Measurements from ENCODE around the gene RSU1. TPM values are rescaled to one million over a fixed set of nuclear protein-coding genes. Genes with fewer than 3 reads are reported as not detected.
A peak's percentile ranks its signal among the peaks of the same experiment; 100 is the strongest.

Gene RSU1
- polyA plus RNA-seq (2011; rRNA removed) (277 and 339 TPM in 2 replicates), polyA minus RNA-seq (2011; rRNA and poly(A)+ RNA removed) (90.5 and 128 TPM in 2 replicates)

- no peak for TF ChIP-seq CTCF (IDR thresholded peaks at IDR 0.05; ENCODE audit: insufficient read depth, low read depth, low read length)
- peak; percentile 99 for DNase-seq (ENCODE audit: low read depth)
- ChIA-PET CTCF (interaction anchor here (0.6 to 1.2 kb wide), 4 partner anchors 10 to 919 kb away, joined by 3 to 6 read pairs (median 5); no protein-coding TSS in a partner anchor), POLR2A (interaction anchor here (0.5 to 1.0 kb wide), 4 partner anchors 16 to 779 kb away, joined by 3 to 5 read pairs (median 4); no protein-coding TSS in a partner anchor)
- Histone ChIP-seq H3K27me3 (ENCODE audit: control insufficient read depth, insufficient read depth, low read length) (no peaks in the 10 kb centered on the region), H3K4me3 (ENCODE audit: low read depth, low read length) (peak within 1 kb of the TSS; percentile 67), H3K36me3 (ENCODE audit: control insufficient read depth, insufficient read depth, low read length) (no peaks in the 10 kb centered on the region)
These were observed at the start of gene RSU1 for GRCh38 chr10:16817125-16818019. Gene RSU1 (minus strand): TSS chr10:16817424. CDS start chr10:16817081, 343 bp downstream.

- H3K4me3 ChIP-seq (ENCODE audit: low read depth, low read length): no peak overlapping the region
- H3K27me3 ChIP-seq (ENCODE audit: control insufficient read depth, insufficient read depth, low read length): no peaks in the 10 kb centered on the region
- H3K36me3 ChIP-seq (ENCODE audit: control insufficient read depth, insufficient read depth, low read length): no peaks in the 10 kb centered on the region
- no peak for DNase-seq (ENCODE audit: low read depth)
- POLR2A ChIA-PET: no interaction called here
- no peak for TF ChIP-seq CTCF (IDR thresholded peaks at IDR 0.05; ENCODE audit: insufficient read depth, low read depth, low read length)
- CTCF ChIA-PET: interaction anchor here (0.7 to 1.4 kb wide), 4 partner anchors 11 to 138 kb away, joined by 3 read pairs; no protein-coding TSS in a partner anchor
These were observed 49.5 kb upstream of the RSU1 start for GRCh38 chr10:16866541-16867275.

- ChIA-PET CTCF (no interaction called here), POLR2A (no interaction called here)
- no peaks in the 10 kb centered on the region for H3K27me3 ChIP-seq (ENCODE audit: control insufficient read depth, insufficient read depth, low read length)
- H3K36me3 ChIP-seq (ENCODE audit: control insufficient read depth, insufficient read depth, low read length): no peaks in the 10 kb centered on the region
- no peak for DNase-seq (ENCODE audit: low read depth)
- no peak overlapping the region for H3K4me3 ChIP-seq (ENCODE audit: low read depth, low read length)
- no peak for TF ChIP-seq CTCF (IDR thresholded peaks at IDR 0.05; ENCODE audit: insufficient read depth, low read depth, low read length)
These were observed 48.5 kb upstream of the RSU1 start for GRCh38 chr10:16865766-16866165.

GRCh38 chr10:16863766-16864165 lies 46.5 kb upstream of the RSU1 start:
- DNase-seq (ENCODE audit: low read depth): no peak
- H3K4me3 ChIP-seq (ENCODE audit: low read depth, low read length): no peak overlapping the region
- H3K27me3 ChIP-seq (ENCODE audit: control insufficient read depth, insufficient read depth, low read length): no peaks in the 10 kb centered on the region
- no peaks in the 10 kb centered on the region for H3K36me3 ChIP-seq (ENCODE audit: control insufficient read depth, insufficient read depth, low read length)
- POLR2A ChIA-PET: interaction anchor here (0.6 kb wide), 2 partner anchors 28 to 372 kb away, joined by 4 to 12 read pairs; no protein-coding TSS in a partner anchor
- CTCF ChIA-PET: interaction anchor here (1.7 kb wide), 1 partner anchor 11 kb away, joined by 6 read pairs; no protein-coding TSS in a partner anchor
- no peak for TF ChIP-seq CTCF (IDR thresholded peaks at IDR 0.05; ENCODE audit: insufficient read depth, low read depth, low read length)
